Lower leg skin (tissue), 4 donors: Measurements from ENCODE around the gene LY6G6F. TPM values are rescaled to one million over a fixed set of nuclear protein-coding genes. Genes with fewer than 3 reads are reported as not detected.

Experiments used
- DNase-seq, 2 donors: peaks; one replicate each; pipeline ENCODE4 v3.0.0-alpha.2; 2019; ENCODE audit warnings: low spot score in 2 of 2
- H3K4me3 ChIP-seq: fragments of 200-600 bp; sonication (generic); 2 replicates; pipeline ENCODE4 v1.5.1; 2017; ENCODE audit warnings: mild to moderate bottlenecking, low read depth; ENCODE audit not compliant: poor library complexity, severe bottlenecking
- POLR2A ChIP-seq, 2 donors: fragments of 450-650 bp; IDR thresholded peaks; one replicate each; pipeline ENCODE4 v1.6.1; 2016 to 2017; ENCODE audit warnings: antibody characterized with exemption in 2 of 2, mild to moderate bottlenecking in 1 of 2, moderate library complexity in 1 of 2
- WGBS, 2 donors: methylation state at CpG; one replicate each; pipeline ENCODE4 v1.1.5; 2018; 5-methylcytosine and 5-hydroxymethylcytosine counted together
- intact Hi-C: fragments of 100-400 bp; cut with DNase I; formaldehyde crosslinking; loops from one replicate; pipeline ENCODE4 v1.15.0; 2023; ENCODE audit warnings: low total_unique reads
- total RNA-seq, 4 donors: library from RNA; depleted of rRNA; stranded (reverse); fragments of >200 nt; gene quantifications; one replicate each; pipeline ENCODE4 v1.1.0, GENCODE V29; 2016
- TF ChIP-seq, protein P1 (sequence below), 3 donors: fragments of 450-650 bp; IDR thresholded peaks; one replicate each; pipeline ENCODE4 v1.5.1; 2016; ENCODE audit warnings: antibody characterized with exemption in 3 of 3, mild to moderate bottlenecking in 3 of 3, moderate library complexity in 2 of 3

The LY6G6F gene
- total RNA-seq, 4 donors from 2014 or later, result not detected

DNA sequence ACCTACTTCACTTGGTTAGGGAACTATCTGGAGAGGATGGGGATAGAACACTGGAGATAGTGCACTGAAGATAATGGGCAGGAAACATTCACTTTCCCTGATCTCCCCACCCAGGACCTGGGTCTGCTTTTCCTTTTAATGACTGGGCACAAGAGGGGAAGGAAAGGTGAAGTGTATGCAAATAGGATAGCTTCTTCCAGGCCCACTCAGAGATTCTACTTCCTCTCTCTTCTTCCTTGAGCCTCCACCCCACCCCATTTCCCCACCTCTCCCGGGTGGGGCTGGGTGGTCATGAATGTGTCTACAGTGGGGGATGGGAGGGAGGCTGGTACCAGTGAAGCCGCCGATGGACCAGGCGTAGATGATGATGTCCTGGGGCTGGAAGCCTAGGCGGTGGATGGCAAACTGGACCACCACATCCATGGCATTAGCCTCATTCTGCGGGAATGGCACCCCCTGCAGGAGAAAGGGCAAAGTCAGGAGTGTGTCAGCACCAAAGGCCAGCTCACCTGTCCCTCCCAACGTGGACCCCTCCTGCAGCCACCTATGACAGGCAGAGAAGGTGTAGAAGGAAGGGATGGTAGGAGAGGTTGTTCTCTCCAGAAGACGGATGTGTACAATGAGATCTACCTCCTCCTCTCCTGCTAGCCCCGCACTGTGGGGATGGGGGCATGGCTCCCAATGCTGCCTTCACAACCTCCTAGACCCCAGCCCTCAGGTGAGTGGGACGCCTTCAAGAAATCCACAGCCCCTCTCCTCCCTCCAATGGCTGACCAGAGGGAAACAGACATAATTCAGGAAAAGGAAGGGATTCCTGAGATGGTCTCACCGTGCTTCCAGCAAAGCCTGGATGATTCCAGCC, 17.2 kb upstream of the LY6G6F start:
- DNase-seq, result no peak
- TF ChIP-seq, protein P1, sequence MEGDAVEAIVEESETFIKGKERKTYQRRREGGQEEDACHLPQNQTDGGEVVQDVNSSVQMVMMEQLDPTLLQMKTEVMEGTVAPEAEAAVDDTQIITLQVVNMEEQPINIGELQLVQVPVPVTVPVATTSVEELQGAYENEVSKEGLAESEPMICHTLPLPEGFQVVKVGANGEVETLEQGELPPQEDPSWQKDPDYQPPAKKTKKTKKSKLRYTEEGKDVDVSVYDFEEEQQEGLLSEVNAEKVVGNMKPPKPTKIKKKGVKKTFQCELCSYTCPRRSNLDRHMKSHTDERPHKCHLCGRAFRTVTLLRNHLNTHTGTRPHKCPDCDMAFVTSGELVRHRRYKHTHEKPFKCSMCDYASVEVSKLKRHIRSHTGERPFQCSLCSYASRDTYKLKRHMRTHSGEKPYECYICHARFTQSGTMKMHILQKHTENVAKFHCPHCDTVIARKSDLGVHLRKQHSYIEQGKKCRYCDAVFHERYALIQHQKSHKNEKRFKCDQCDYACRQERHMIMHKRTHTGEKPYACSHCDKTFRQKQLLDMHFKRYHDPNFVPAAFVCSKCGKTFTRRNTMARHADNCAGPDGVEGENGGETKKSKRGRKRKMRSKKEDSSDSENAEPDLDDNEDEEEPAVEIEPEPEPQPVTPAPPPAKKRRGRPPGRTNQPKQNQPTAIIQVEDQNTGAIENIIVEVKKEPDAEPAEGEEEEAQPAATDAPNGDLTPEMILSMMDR (IDR thresholded peaks at IDR 0.05), result no peak
- TF ChIP-seq POLR2A (IDR thresholded peaks at IDR 0.05), result no peak
- H3K4me3 ChIP-seq, result no peak overlapping the region
- WGBS, 2 donors, result 82 to 84% methylated on average over 11 of the region's 11 CpGs
- intact Hi-C loops, result loop anchor here (5.0 kb wide), 1 partner anchor 78 kb away; no protein-coding TSS in a partner anchor

DNA sequence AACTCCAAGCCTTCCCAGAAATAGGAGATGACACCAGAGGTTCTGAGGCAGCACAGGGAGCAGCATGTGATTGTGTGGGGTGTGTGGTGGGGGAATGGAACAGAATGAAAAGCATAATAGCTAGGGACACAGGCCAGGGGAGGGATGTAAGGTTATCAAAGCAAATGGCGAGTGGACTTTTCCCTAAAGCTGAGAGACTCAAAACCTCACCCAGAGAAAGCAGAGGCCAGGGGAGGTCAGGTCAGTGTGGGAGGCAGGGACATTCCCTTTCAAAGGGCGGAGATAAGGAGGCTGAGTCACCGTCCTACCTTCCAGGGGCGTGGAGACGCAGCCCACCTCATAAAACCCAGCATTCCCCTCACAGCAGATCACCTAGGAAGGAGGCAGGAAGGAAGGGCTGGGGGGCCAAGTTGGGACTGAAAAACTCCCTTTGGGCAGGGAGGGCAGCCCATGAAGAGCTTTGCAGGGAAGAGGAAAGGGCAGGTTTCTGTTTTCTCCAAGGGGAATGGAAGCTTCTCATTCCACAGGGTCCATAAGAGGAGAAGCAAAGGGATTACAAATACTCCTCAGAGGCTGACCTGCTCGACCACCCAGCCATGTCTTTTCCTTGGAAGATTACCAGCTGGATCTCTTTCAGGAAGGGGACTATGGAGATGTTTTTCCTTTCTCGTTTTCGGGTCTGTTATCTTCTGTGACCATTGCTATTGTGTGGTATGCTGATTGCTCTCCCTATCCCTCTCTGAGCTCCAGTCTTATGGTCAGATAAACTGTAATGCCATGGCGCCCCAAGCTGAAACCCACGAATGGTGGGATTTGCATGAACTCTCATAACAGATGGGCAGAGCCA, 16.2 kb upstream of the LY6G6F start:
- TF ChIP-seq POLR2A (IDR thresholded peaks at IDR 0.05), result no peak
- TF ChIP-seq, protein P1 (IDR thresholded peaks at IDR 0.05), result no peak
- WGBS, 2 donors, result 68 to 76% methylated on average over 10 of the region's 10 CpGs
- DNase-seq, result no peak
- no peak overlapping the region for H3K4me3 ChIP-seq
- intact Hi-C loops, result no loop called here

DNA sequence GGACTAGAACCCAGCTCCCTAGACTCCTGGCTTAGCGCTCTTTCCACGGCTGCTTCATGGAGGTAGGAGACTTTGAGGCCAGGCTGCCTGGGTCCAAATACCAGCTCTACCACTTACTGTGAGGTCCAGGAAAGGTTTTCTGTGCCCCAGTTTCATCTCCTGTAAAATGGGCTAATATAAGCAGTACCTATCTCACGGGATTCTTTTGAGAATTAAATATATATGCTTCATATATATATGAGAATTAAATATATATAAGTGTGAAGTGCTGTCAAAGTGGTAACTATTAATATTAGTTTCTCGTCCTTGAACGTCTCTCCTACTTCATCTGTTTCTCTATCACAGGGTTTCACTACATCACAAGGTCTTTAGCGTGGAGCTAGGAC, 15.6 kb upstream of the LY6G6F start:
- TF ChIP-seq, protein P1 (IDR thresholded peaks at IDR 0.05), result no peak
- TF ChIP-seq POLR2A (IDR thresholded peaks at IDR 0.05), result no peak
- WGBS, 2 donors, result 90 to 92% methylated on average over 6 of the region's 6 CpGs
- no peak for DNase-seq
- intact Hi-C loops, result no loop called here
- no peak overlapping the region for H3K4me3 ChIP-seq

DNA sequence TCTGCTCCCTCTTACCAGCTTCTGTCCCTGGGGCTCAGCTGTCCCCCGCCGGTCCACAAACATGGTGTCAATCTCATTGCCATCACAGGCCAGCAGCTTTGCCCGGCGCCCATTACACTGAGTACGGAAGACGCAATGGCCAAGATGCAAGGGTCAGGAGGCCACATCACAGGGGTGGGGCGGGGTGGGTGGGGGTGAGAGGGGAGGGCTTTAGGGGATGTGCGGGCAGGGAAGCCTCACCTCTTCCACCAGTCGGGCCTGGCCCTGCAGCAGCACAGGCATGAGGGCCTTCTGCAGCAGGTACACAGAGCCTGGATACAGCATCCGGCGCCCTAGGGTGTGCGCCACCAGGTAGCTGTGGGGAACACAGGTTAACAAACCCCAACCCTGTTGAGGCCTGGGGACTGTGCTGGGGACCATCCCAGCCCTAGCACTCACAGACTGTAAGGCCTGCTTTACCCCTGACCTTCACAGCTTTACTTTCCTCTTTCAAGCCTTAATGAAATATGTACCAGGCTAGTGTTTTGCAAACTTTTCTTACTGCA, 15.0 kb upstream of the LY6G6F start:
- no peak for TF ChIP-seq POLR2A (IDR thresholded peaks at IDR 0.05)
- TF ChIP-seq, protein P1 (IDR thresholded peaks at IDR 0.05), result no peak
- DNase-seq, result no peak
- no peak overlapping the region for H3K4me3 ChIP-seq
- intact Hi-C loops, result no loop called here
- 91 to 96% methylated on average over 11 to 12 of the region's 12 CpGs for WGBS, 2 donors

DNA sequence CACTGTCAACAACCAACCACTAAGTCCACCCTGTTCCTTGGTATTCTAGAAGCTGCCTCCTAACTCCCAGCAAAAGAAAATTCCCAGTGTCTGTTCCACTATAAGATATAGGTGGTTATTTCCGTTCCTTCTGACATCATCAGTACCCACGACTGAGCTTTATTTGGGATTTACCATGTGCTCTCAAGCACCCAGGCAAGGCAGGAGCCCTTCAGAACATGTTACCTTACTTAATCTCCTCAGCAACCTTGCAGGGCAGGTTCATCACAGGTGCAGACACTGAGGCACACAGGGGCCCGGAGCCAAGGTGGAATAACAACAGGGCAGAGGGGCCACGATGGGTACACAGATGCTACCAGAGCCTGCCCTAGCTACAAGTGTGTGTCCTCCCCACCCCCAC, 14.3 kb upstream of the LY6G6F start:
- intact Hi-C loops, result no loop called here
- TF ChIP-seq POLR2A (IDR thresholded peaks at IDR 0.05), result no peak
- TF ChIP-seq, protein P1 (IDR thresholded peaks at IDR 0.05), result no peak

More for the DNA sequence above, 14.3 kb upstream of the LY6G6F start:
- DNase-seq, result no peak
- no peak overlapping the region for H3K4me3 ChIP-seq
- WGBS, 2 donors, result 80 to 85% methylated on average over 4 of the region's 4 CpGs
